Astrocyte of the cerebellum (primary cell): Measurements from ENCODE around the gene RHNO1.
"Not testable (repeated sequence)": the region's sequence is repeated elsewhere in the genome, so short reads cannot be mapped to it uniquely, and the experiment has no call there.

Experiments
- DNase-seq: peaks from one replicate; pipeline ENCODE4 v3.0.0-alpha.2; 2011; ENCODE audit warnings: low read depth
- H3K4me3 ChIP-seq: 2 replicates; pipeline ENCODE4 v1.5.1; 2011; ENCODE audit warnings: mild to moderate bottlenecking, low read depth, low read length, moderate library complexity
- CTCF ChIP-seq: IDR thresholded peaks from 2 replicates; pipeline ENCODE4 v1.5.1; 2012; ENCODE audit warnings: low read length, low read depth, moderate library complexity, mild to moderate bottlenecking; ENCODE audit errors: missing control alignments
- in situ Hi-C: cut with HindIII; loops from 2 replicates; pipeline ENCODE4 v1.10.0; 2017; ENCODE audit warnings: low sequenced_read_pairs

RHNO1 gene

GRCh38 chr12:2857576-2857975, 19.4 kb upstream of the RHNO1 start:
- in situ Hi-C loops = no loop called here
- no peak overlapping the region for H3K4me3 ChIP-seq
- TF ChIP-seq CTCF = no peak
- no peak for DNase-seq

GRCh38 chr12:2858334-2858733, 18.7 kb upstream of the RHNO1 start:
- no peak overlapping the region for H3K4me3 ChIP-seq
- in situ Hi-C loops = no loop called here
- TF ChIP-seq CTCF = no peak
- DNase-seq = no peak

GRCh38 chr12:2858944-2859421, 18.0 kb upstream of the RHNO1 start:
- H3K4me3 ChIP-seq = no peak overlapping the region
- no peak for DNase-seq
- TF ChIP-seq CTCF = no peak
- in situ Hi-C loops = no loop called here

GRCh38 chr12:2860170-2860569, 16.9 kb upstream of the RHNO1 start:
- no peak overlapping the region for H3K4me3 ChIP-seq
- no peak for TF ChIP-seq CTCF
- no peak for DNase-seq
- in situ Hi-C loops = no loop called here

GRCh38 chr12:2862876-2863275, 14.1 kb upstream of the RHNO1 start:
- no peak overlapping the region for H3K4me3 ChIP-seq
- in situ Hi-C loops = no loop called here
- no peak for DNase-seq
- TF ChIP-seq CTCF = no peak

- DNase-seq, in situ Hi-C loops, H3K4me3 ChIP-seq: not testable (repeated sequence)
Measured at GRCh38 chr12:2863402-2863801, 13.6 kb upstream of the RHNO1 start.

- no peak overlapping the region for H3K4me3 ChIP-seq
- in situ Hi-C loops = no loop called here
- no peak for TF ChIP-seq CTCF
- DNase-seq = no peak
Measured at GRCh38 chr12:2864198-2864597, 12.8 kb upstream of the RHNO1 start.

- in situ Hi-C loops, H3K4me3 ChIP-seq, DNase-seq: not testable (repeated sequence)
Measured at GRCh38 chr12:2868986-2869632, 7.9 kb upstream of the RHNO1 start.
